NCI-H774 (cell line): ENCODE data around the gene FBXL17.

Experiments used
- DNase-seq: peaks from one replicate; lab custom pipeline; 2025; lab: John Stamatoyannopoulos, UW

Gene FBXL17

DNA sequence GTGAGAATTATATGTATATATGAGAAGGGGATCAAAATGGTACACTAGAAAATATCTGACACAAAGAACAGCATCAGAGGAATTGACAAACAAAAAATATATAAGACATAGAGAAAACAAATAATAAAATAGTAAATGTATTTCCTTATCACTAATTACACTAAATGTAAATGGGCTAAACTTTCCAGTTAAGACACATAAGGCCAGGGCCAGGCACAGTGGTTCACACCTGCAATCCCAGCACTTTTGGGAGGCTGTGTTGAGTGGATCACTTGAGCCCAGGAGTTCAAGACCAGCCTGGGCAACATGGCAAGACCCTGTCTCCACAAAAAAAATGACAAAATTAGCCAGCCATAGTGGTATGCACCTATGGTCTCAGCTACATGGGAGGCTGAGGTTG lies 8.5 kb downstream of the FBXL17 start:
- no peak for DNase-seq

GRCh38 chr5:108372369-108372768 lies 9.5 kb downstream of the FBXL17 start:
- DNase-seq: no peak

DNA sequence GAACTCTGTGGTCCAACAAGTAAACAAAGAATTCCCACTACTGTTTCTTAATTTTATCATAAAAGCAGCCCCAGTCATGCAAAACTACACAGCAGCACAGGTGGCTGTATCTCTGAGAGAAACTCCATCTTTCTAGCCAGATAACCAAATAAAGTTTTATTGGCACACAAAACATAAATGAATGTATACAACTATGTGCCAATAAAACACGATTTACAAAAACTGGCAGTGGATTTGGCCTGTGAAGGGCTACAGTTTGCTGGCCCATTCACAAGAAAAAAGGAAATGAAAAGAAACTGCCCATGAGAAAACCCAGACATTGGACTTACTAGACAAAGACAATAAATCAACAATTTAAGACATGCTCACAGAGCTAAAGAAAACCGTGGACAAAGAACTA lies 10.6 kb downstream of the FBXL17 start:
- DNase-seq: no peak

- DNase-seq: no peak
Observed at GRCh38 chr5:108369167-108369566, 12.7 kb downstream of the FBXL17 start.

- no peak for DNase-seq
Observed at GRCh38 chr5:108367679-108368334, 14.1 kb downstream of the FBXL17 start.

- DNase-seq: no peak
Observed at GRCh38 chr5:108366500-108366899, 15.4 kb downstream of the FBXL17 start.

DNA sequence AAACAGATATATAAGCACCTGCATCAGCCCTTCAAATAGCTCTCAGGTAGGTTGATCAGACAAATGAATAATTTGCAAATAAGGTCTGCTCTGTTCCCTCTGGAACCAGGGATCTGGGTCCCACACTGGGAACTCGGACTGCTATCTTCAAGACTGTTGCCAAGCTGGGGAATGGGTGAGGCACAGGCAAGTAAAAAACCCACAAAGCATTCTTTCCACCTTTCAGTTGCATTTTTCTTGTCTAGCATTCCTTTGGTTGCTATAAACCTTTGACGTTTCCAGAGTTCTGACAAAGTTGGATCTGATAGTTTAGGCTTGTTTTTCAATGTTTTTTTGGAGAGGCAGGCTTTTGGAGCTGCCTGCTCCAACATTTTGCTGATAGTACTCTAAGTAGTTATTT lies 20.1 kb downstream of the FBXL17 start:
- DNase-seq: no peak

DNA sequence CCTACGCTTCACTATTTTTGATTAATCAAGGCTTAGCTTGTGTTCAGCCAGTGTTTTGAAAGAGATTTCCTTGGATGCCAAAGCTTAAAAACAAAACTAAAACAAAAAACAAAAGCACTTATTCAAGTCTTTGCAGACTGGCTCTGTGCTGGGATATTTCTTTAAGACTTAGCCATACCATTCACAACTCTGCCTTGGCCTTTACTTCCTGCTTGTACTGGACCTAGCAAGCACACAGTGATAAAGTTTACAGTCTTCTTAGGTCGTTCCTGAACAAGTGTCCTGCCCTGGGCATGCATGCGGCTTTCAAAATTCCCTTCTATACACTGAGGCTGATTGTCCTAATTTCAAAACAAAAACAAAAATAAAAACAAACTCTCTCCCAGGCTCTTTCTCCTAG lies 20.7 kb downstream of the FBXL17 start:
- DNase-seq: no peak

- no peak for DNase-seq
Observed at GRCh38 chr5:108360280-108360679, 21.6 kb downstream of the FBXL17 start.

GRCh38 chr5:108356286-108356685 lies 25.6 kb downstream of the FBXL17 start:
- no peak for DNase-seq

- no peak for DNase-seq
Observed at GRCh38 chr5:108353087-108353486, 28.8 kb downstream of the FBXL17 start.

- no peak for DNase-seq
Observed at GRCh38 chr5:108345541-108346171, 36.2 kb downstream of the FBXL17 start.

DNA sequence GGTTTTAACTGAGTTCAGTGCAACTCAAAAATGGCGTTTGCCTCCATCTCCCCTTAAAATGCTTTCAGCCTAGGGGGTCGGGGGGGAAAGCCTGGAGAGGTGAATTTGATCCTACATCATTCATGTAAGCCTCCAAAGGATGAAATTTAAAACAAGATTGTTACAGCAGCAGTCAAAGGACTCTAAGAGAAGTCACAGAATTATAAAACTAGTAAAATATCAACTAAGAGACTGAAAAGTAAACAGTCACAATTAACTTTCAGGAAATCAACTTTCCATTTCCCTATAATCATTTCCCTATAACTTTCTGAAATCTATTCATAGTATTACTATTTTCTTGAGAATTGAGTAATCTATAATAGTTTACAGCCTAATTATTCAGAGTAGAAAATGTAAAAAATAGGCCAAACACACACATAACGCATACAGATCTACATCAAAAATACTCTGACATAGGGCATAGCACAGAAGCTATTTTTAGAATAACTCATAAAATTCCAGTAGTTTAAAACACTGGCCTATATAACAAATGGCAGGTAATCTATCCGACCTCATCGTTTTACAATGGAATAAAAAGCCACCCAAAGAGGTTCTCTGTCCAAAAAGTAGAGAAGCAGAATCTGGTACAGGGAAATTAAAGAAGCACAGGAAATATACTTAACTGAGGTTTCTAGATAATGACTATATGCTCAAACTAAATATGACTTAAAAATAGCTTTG lies 37.6 kb downstream of the FBXL17 start:
- DNase-seq: no peak

DNA sequence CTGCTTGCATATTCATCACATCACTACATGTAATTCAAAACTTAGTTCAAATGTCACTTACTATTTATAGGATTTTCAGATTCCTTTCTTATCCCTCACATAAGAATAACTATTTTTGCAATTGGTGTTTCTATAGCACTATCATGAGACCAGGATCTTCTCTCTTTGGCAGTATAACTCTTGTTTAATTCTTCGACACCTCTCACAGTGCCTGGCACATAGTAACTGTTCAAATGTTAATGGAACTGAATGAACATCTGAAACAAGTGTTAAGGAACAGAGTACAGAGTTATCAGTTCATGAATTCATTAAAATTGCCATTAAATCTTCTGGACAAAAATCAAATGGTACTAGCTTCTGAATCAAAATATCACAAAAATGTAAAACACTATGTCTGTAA lies 40.0 kb downstream of the FBXL17 start:
- no peak for DNase-seq

GRCh38 chr5:108340131-108340530 lies 41.8 kb downstream of the FBXL17 start:
- no peak for DNase-seq

- DNase-seq: no peak
Observed at GRCh38 chr5:108339220-108339619, 42.7 kb downstream of the FBXL17 start.

- no peak for DNase-seq
Observed at GRCh38 chr5:108334225-108334624, 47.7 kb downstream of the FBXL17 start.

DNA sequence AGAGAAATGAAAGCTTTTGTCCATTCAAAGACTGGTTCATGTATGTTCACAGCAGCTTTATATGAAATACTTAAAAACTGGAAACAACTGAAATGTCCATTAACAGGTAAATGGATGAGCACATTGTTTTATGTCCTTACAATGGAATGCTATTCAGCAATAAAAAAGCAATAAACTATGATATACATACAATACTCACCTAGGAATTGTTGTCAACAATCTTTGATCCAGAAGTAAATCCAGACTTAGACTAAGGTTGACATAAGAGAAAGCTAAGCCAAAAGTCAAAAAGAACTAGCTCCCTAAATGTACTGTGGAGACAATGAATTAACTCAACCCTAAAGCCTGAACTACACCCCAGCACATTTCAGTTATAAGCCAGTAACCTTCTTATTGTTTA lies 54.9 kb downstream of the FBXL17 start:
- DNase-seq: no peak

- no peak for DNase-seq
Observed at GRCh38 chr5:108324886-108325285, 57.0 kb downstream of the FBXL17 start.

DNA sequence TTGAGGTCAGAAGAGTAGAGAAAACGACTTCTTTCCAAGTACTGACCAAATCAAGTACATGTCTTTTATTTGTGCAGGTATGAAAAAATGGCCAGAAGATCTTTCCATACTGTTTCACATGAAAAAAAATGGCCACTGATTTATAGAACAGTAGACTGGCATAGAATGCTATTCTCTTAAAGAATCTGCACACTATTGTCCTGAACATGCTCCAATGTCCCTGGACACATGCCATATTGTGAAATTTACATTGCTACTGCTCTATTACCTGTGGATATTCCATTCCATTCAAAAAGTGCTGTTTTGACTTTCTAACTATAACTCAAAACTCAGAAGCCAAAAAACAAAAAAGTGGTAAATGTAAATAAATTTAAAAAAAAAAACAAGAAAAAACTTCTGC lies 60.6 kb downstream of the FBXL17 start:
- no peak for DNase-seq

DNA sequence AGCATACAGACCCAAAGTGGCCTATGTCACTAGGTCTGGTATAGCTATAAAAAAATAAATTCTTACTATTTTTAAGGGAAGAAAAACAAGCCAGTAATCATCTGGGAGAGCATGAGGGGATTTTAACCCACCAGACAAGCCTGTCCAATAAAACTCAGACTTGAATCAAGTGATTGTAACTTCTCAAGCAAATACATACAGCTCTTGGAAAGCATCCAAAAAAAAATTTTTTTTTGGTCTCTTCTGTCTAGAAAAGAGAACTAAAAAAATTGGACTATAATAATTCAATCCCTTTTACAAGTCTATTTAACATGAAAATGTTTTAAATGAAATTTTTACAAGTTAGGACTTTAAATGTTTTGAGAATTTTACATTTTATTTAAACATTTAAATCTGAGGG lies 61.7 kb downstream of the FBXL17 start:
- DNase-seq: no peak

GRCh38 chr5:108315829-108316228 lies 66.1 kb downstream of the FBXL17 start:
- no peak for DNase-seq

DNA sequence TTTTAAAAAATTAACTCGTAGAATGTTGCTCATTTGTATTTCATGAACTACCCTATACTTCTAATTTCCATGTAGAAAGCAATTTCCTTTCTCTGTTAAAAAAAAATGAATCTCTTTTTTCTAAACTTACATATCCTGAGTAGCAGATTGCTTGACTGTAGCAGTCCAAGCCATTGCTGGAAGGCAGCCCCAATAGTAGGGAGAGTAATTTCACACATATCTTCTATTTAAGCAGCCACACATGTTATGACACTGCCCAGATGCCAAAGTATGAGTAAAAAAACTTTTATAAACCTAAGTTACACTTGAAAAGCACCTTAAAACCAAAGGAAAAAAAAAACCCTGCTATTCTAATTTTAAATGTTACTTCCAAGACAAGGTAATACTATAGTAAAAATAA lies 69.6 kb downstream of the FBXL17 start:
- no peak for DNase-seq
